Effector memory CD4-positive, alpha-beta T cell (primary cell): ENCODE measurements around the gene ZEB2.

Source experiments
- DNase-seq, 3 donors: peaks; one replicate each; pipeline ENCODE4 v3.0.0-alpha.2; 2020
- H3K27ac ChIP-seq: 2 replicates; pipeline ENCODE4 v1.7.0; 2013; ENCODE audit warnings: mild to moderate bottlenecking, low read length, moderate library complexity; ENCODE audit not compliant: insufficient read depth, poor library complexity, severe bottlenecking
- H3K27me3 ChIP-seq: replicated peaks from 2 replicates; pipeline ENCODE4 v1.7.0; 2013; ENCODE audit warnings: mild to moderate bottlenecking, low read length; ENCODE audit not compliant: insufficient read depth, control insufficient read depth, poor library complexity, severe bottlenecking
- H3K36me3 ChIP-seq: 2 replicates; pipeline ENCODE4 v1.7.0; 2013; ENCODE audit warnings: mild to moderate bottlenecking, low read length, moderate library complexity; ENCODE audit not compliant: control insufficient read depth, insufficient read depth
- H3K4me1 ChIP-seq: 2 replicates; pipeline ENCODE4 v1.7.0; 2013; ENCODE audit warnings: low read length, mild to moderate bottlenecking; ENCODE audit not compliant: control insufficient read depth, insufficient read depth, poor library complexity, severe bottlenecking
- H3K4me3 ChIP-seq: 2 replicates; pipeline ENCODE4 v1.7.0; 2013; ENCODE audit warnings: low read length, low read depth, mild to moderate bottlenecking; ENCODE audit not compliant: insufficient read depth, poor library complexity, severe bottlenecking
- H3K9me3 ChIP-seq: 2 replicates; pipeline ENCODE4 v1.7.0; 2013; ENCODE audit warnings: mild to moderate bottlenecking, low read length, moderate library complexity; ENCODE audit not compliant: control insufficient read depth

ZEB2 gene

GRCh38 chr2:144550084-144550483 is 30.2 kb upstream of the ZEB2 start:
- Histone ChIP-seq H3K27ac (no peak overlapping the region), H3K27me3 (no peaks in the 10 kb centered on the region), H3K4me3 (no peak overlapping the region), H3K9me3 (no peaks in the 10 kb centered on the region), H3K4me1 (no peaks in the 10 kb centered on the region), H3K36me3 (no peaks in the 10 kb centered on the region)
- no peak for DNase-seq

- Histone ChIP-seq H3K4me3 (no peak overlapping the region), H3K27me3 (no peaks in the 10 kb centered on the region), H3K36me3 (no peaks in the 10 kb centered on the region), H3K27ac (no peak overlapping the region), H3K4me1 (no peaks in the 10 kb centered on the region), H3K9me3 (no peaks in the 10 kb centered on the region)
- DNase-seq = no peak
Measured at GRCh38 chr2:144548532-144549191, 28.7 kb upstream of the ZEB2 start.

- H3K4me1 ChIP-seq = no peaks in the 10 kb centered on the region
- no peak overlapping the region for H3K4me3 ChIP-seq
- DNase-seq = no peak
- H3K9me3 ChIP-seq = no peaks in the 10 kb centered on the region
- no peak overlapping the region for H3K27ac ChIP-seq
- H3K36me3 ChIP-seq = no peaks in the 10 kb centered on the region
- no peaks in the 10 kb centered on the region for H3K27me3 ChIP-seq
Measured at GRCh38 chr2:144548088-144548487, 28.2 kb upstream of the ZEB2 start.

- Histone ChIP-seq H3K27me3 (no peaks in the 10 kb centered on the region), H3K9me3 (no peaks in the 10 kb centered on the region), H3K4me3 (no peak overlapping the region), H3K27ac (no peak overlapping the region), H3K36me3 (no peaks in the 10 kb centered on the region), H3K4me1 (no peaks in the 10 kb centered on the region)
- no peak for DNase-seq
Measured at GRCh38 chr2:144547494-144547893, 27.6 kb upstream of the ZEB2 start.

- H3K27ac ChIP-seq = no peak overlapping the region
- no peak for DNase-seq
- H3K4me1 ChIP-seq = no peaks in the 10 kb centered on the region
- H3K9me3 ChIP-seq = no peaks in the 10 kb centered on the region
- H3K36me3 ChIP-seq = no peaks in the 10 kb centered on the region
- H3K27me3 ChIP-seq = no peaks in the 10 kb centered on the region
- H3K4me3 ChIP-seq = no peak overlapping the region
Measured at GRCh38 chr2:144546933-144547332, 27.0 kb upstream of the ZEB2 start.

GRCh38 chr2:144545787-144546186 is 25.9 kb upstream of the ZEB2 start:
- DNase-seq = no peak
- no peak overlapping the region for H3K4me3 ChIP-seq

GRCh38 chr2:144544053-144544452 is 24.1 kb upstream of the ZEB2 start:
- Histone ChIP-seq H3K4me3 (no peak overlapping the region), H3K27ac (no peak overlapping the region), H3K4me1 (no peaks in the 10 kb centered on the region), H3K9me3 (no peaks in the 10 kb centered on the region), H3K27me3 (no peaks in the 10 kb centered on the region), H3K36me3 (no peaks in the 10 kb centered on the region)
- no peak for DNase-seq

More at GRCh38 chr2:144545787-144546186, 25.9 kb upstream of the ZEB2 start:
- no peaks in the 10 kb centered on the region for H3K9me3 ChIP-seq
- no peaks in the 10 kb centered on the region for H3K4me1 ChIP-seq
- no peaks in the 10 kb centered on the region for H3K27me3 ChIP-seq
- H3K36me3 ChIP-seq = no peaks in the 10 kb centered on the region
- no peak overlapping the region for H3K27ac ChIP-seq

- H3K4me1 ChIP-seq = no peaks in the 10 kb centered on the region
- no peak for DNase-seq
Measured at GRCh38 chr2:144541396-144541795, 21.5 kb upstream of the ZEB2 start.

GRCh38 chr2:144539289-144539782 is 19.4 kb upstream of the ZEB2 start:
- H3K27ac ChIP-seq = no peak overlapping the region
- no peaks in the 10 kb centered on the region for H3K27me3 ChIP-seq
- DNase-seq = no peak
- no peaks in the 10 kb centered on the region for H3K36me3 ChIP-seq
- no peaks in the 10 kb centered on the region for H3K9me3 ChIP-seq
- H3K4me3 ChIP-seq = no peak overlapping the region
- no peaks in the 10 kb centered on the region for H3K4me1 ChIP-seq

More at GRCh38 chr2:144541396-144541795, 21.5 kb upstream of the ZEB2 start:
- Histone ChIP-seq H3K9me3 (no peaks in the 10 kb centered on the region), H3K27me3 (no peaks in the 10 kb centered on the region), H3K27ac (no peak overlapping the region), H3K4me3 (no peak overlapping the region), H3K36me3 (no peaks in the 10 kb centered on the region)

- no peak for DNase-seq
- no peaks in the 10 kb centered on the region for H3K4me1 ChIP-seq
- H3K4me3 ChIP-seq = no peak overlapping the region
- H3K27ac ChIP-seq = no peak overlapping the region
- H3K27me3 ChIP-seq = no peaks in the 10 kb centered on the region
- no peaks in the 10 kb centered on the region for H3K36me3 ChIP-seq
- no peaks in the 10 kb centered on the region for H3K9me3 ChIP-seq
Measured at GRCh38 chr2:144535300-144535699, 15.4 kb upstream of the ZEB2 start.
